DOHH2 (cell line): ENCODE measurements around the gene CCDC120.

Source experiments
- H3F3A ChIP-seq: fragments of 200-600 bp; sonication (generic), shearing (Covaris generic); 2 replicates; pipeline ENCODE4 v1.6.0; 2016; ENCODE audit warnings: antibody characterized with exemption, mild to moderate bottlenecking; ENCODE audit not compliant: control insufficient read depth, insufficient read depth
- H3K27ac ChIP-seq: fragments of 200-600 bp; sonication (generic); 2 replicates; pipeline ENCODE4 v1.5.1; 2014; ENCODE audit warnings: low read depth, mild to moderate bottlenecking, low read length, moderate library complexity
- H3K27me3 ChIP-seq: fragments of 200-600 bp; sonication (generic); 2 replicates; pipeline ENCODE4 v1.6.1; 2014; ENCODE audit warnings: mild to moderate bottlenecking, low read length, mixed read lengths; ENCODE audit not compliant: control insufficient read depth
- H3K36me3 ChIP-seq: fragments of 200-600 bp; sonication (generic); 2 replicates; pipeline ENCODE4 v1.6.1; 2014; ENCODE audit warnings: mild to moderate bottlenecking, low read length, moderate library complexity, mixed read lengths; ENCODE audit not compliant: control insufficient read depth
- H3K4me1 ChIP-seq: fragments of 200-600 bp; sonication (generic); 2 replicates; pipeline ENCODE4 v1.6.1; 2014; ENCODE audit warnings: mild to moderate bottlenecking, low read length, mixed read lengths; ENCODE audit not compliant: control insufficient read depth
- H3K4me2 ChIP-seq: fragments of 200-600 bp; sonication (generic); 2 replicates; pipeline ENCODE4 v1.6.0; 2014; ENCODE audit warnings: mild to moderate bottlenecking, low read length, moderate library complexity
- H3K4me3 ChIP-seq: fragments of 200-600 bp; sonication (generic); 2 replicates; pipeline ENCODE4 v1.5.1; 2014; ENCODE audit warnings: mild to moderate bottlenecking, low read length, mixed read lengths
- H3K79me2 ChIP-seq: fragments of 200-600 bp; sonication (generic); 2 replicates; pipeline ENCODE4 v1.6.1; 2014; ENCODE audit warnings: mild to moderate bottlenecking, low read length, mixed read lengths; ENCODE audit not compliant: control insufficient read depth
- H3K9me2 ChIP-seq: fragments of 200-600 bp; sonication (generic); replicated peaks from 2 replicates; pipeline ENCODE4 v1.6.1; 2014; ENCODE audit warnings: mild to moderate bottlenecking, low read length, mixed read lengths; ENCODE audit not compliant: control insufficient read depth
- H3K9me3 ChIP-seq: fragments of 200-600 bp; sonication (generic); 2 replicates; pipeline ENCODE4 v1.6.1; 2014; ENCODE audit warnings: antibody characterized with exemption, low read length, mixed read lengths; ENCODE audit not compliant: control insufficient read depth, insufficient read depth
- H4K20me1 ChIP-seq: fragments of 200-600 bp; sonication (generic); 2 replicates; pipeline ENCODE4 v1.6.0; 2014; ENCODE audit warnings: low read depth, mild to moderate bottlenecking, antibody characterized with exemption, low read length, moderate library complexity; ENCODE audit not compliant: control insufficient read depth, insufficient read depth
- CTCF ChIP-seq: fragments of 200-600 bp; sonication (generic); IDR thresholded peaks from one replicate; pipeline ENCODE4 v1.5.1; 2014; ENCODE audit warnings: antibody characterized with exemption, mild to moderate bottlenecking, low read depth, low read length; ENCODE audit not compliant: poor library complexity, severe bottlenecking
- EZH2phosphoT487 ChIP-seq: fragments of 200-600 bp; sonication (generic); IDR thresholded peaks from 2 replicates; pipeline ENCODE4 v1.6.1; 2017; ENCODE audit warnings: borderline replicate concordance, mild to moderate bottlenecking, antibody characterized with exemption, low read length, moderate library complexity, mixed read lengths

Gene CCDC120

DNA sequence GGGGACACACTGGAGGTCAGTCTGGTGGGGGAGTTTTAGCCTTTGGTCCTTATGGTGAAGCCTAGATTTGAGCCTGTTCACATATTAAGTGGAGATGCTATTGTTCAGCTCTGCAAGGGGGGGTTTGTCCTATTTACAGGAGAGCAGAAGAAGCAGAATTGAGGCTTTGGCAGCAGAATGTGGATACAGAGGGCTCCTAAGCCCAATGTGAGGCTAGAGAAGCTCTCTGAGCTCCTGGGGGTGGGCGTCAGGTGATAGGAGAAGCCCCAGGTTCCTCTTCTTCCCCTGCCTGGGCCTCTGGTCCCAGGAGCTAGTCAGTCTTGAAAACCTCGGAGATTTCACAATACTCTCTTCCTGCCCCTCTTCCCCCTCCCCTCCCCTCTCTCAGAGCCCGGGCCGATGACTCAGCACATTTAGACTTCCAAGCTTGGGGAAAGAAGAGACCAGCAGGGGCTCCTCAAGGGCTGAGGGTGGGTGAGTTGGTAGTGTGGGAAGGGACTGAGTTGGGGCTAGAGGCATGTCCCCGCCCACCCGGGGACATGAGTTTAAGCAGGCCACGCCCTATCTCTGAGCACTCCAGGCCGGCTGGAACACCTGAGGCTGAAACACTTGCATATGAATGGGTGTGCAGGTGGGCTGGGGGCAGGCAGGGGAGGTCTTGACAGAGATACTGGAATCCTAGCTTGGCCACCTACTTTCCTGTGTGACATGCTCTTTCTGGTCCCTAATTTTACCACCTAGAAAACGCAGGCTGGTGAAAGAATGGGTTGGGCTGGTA, 19.0 kb upstream of the CCDC120 start:
- Histone ChIP-seq H3K9me3 (no peaks in the 10 kb centered on the region), H3K36me3 (peaks cover 18% of the 10 kb centered on the region), H3K4me3 (peak overlapping the region; percentile 22; the same call in 1 of the 2 replicates), H3K27me3 (no peaks in the 10 kb centered on the region), H4K20me1 (no peaks in the 10 kb centered on the region), H3K9me2 (no peaks in the 10 kb centered on the region), H3K79me2 (peaks cover 14% of the 10 kb centered on the region), H3K27ac (no peak overlapping the region), H3F3A (no peaks in the 10 kb centered on the region), H3K4me2 (peak overlapping the region; percentile 54), H3K4me1 (peaks cover 31% of the 10 kb centered on the region)
- no peak for TF ChIP-seq CTCF
- no peak for TF ChIP-seq EZH2phosphoT487

DNA sequence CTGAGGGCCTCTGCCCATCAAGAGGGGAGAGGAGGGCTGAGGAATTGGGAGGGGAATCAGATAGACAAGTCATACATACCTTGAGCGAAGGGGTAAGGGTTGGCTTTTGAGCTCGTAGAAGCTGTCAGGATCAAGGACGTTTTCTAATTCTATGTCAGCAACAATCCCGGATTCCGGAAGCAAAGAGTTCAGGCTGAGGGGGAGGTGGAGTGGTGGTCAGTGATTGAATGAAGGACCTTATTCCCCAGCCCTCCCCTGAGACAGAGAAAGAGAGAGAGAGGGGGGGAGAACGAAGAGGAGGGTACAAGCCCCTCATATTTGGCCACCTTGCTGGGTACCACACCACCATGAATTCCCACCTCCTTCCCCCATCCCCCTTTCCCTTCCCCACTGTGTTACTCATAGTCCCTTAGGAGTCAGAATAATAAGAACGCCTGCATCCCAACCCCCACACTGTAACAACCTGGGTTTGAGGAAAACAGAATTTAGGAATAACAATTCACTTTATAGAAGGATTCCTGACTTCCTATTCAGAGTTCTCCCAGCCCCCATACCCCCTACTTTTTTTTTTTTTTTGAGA, 18.3 kb upstream of the CCDC120 start:
- H3K4me2 ChIP-seq, result peak overlapping the region; percentile 54
- no peak overlapping the region for H3K4me3 ChIP-seq
- no peaks in the 10 kb centered on the region for H3K9me3 ChIP-seq
- H3F3A ChIP-seq, result no peaks in the 10 kb centered on the region
- H3K27me3 ChIP-seq, result no peaks in the 10 kb centered on the region
- TF ChIP-seq EZH2phosphoT487 (no peak), CTCF (no peak)
- no peaks in the 10 kb centered on the region for H3K9me2 ChIP-seq
- peaks cover 31% of the 10 kb centered on the region for H3K4me1 ChIP-seq
- H4K20me1 ChIP-seq, result no peaks in the 10 kb centered on the region
- H3K36me3 ChIP-seq, result peaks cover 18% of the 10 kb centered on the region
- H3K79me2 ChIP-seq, result peaks cover 14% of the 10 kb centered on the region
- no peak overlapping the region for H3K27ac ChIP-seq

DNA sequence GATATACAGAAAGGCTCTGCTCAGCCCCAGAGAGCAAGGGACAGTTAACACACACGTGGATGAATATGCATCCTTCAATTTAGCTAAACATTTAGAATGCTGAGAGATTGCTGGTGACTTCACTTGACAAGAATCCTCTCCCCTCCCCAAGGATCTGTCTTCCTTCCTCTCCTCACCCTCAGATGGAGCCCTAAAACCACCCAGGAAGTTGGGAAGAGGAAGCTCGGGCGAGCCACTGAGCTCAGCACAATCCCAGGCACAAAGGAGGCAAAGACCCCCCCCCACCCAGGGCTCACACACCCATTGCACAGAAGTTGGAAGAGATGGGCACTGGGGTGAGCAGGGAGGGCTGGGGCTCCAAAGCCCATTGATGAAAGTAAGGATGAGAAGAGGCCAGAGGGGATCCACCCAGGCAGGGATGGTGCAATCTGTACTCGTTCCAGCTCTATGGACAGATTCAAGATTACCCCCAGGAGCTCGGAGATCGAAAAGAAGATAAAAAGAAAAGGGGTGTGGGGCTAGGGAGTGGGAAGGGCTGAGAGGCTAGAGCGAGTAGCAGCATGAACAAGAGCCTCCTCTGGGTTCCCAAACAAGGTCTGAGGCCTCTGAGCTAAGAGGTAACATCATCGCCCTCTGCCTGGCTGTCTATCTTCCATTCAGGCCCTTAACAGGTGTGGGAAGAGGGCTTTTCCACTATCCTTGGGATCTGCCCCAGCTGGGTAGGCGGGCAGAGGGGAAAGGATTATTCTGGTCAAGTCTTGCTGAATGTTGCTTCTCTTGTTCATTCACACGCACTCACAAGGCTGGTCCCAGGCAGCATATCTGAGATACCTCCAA, 16.8 kb upstream of the CCDC120 start:
- TF ChIP-seq CTCF (no peak), EZH2phosphoT487 (no peak)
- Histone ChIP-seq H3K4me1 (peaks cover 31% of the 10 kb centered on the region), H3K36me3 (peaks cover 18% of the 10 kb centered on the region), H4K20me1 (no peaks in the 10 kb centered on the region), H3K4me2 (peak overlapping the region; percentile 85), H3K9me3 (no peaks in the 10 kb centered on the region), H3F3A (no peaks in the 10 kb centered on the region), H3K4me3 (peak overlapping the region; percentile 77), H3K27ac (peak overlapping the region; percentile 26; the same call in 1 of the 2 replicates), H3K79me2 (peaks cover 14% of the 10 kb centered on the region), H3K9me2 (no peaks in the 10 kb centered on the region), H3K27me3 (no peaks in the 10 kb centered on the region)
